IPS-18c (cell line): ENCODE data around the gene ACSF3.
A peak's percentile ranks its signal among the peaks of the same experiment; 100 is the strongest.

Experiments
- H3K4me3 ChIP-seq: 2 replicates; pipeline ENCODE4 v1.7.0; 2013; ENCODE audit warnings: low read depth, mild to moderate bottlenecking, low read length, moderate library complexity; ENCODE audit not compliant: insufficient read depth
- H3K9me3 ChIP-seq: one replicate; pipeline ENCODE4 v1.6.1; 2013; ENCODE audit warnings: mild to moderate bottlenecking, low read length, moderate library complexity; ENCODE audit not compliant: control insufficient read depth, insufficient read depth

ACSF3 gene

GRCh38 chr16:89093602-89094251 is at the start of gene ACSF3:
Gene ACSF3, plus strand, starts transcription at chr16:89093852. Its CDS starts 6,830 bp downstream, at chr16:89100682.
- peak within 1 kb of the TSS; percentile 80 for H3K4me3 ChIP-seq
- H3K9me3 ChIP-seq, result peaks cover 6% of the 10 kb centered on the region

GRCh38 chr16:89044418-89045180 is 49.1 kb upstream of the ACSF3 start:
- H3K9me3 ChIP-seq, result no peaks in the 10 kb centered on the region
- no peak overlapping the region for H3K4me3 ChIP-seq

- Histone ChIP-seq H3K4me3 (no peak overlapping the region), H3K9me3 (no peaks in the 10 kb centered on the region)
These were observed 48.4 kb upstream of the ACSF3 start for GRCh38 chr16:89045181-89045815.

- Histone ChIP-seq H3K9me3 (no peaks in the 10 kb centered on the region), H3K4me3 (no peak overlapping the region)
These were observed 47.8 kb upstream of the ACSF3 start for GRCh38 chr16:89045881-89046280.

- Histone ChIP-seq H3K9me3 (no peaks in the 10 kb centered on the region), H3K4me3 (no peak overlapping the region)
These were observed 47.2 kb upstream of the ACSF3 start for GRCh38 chr16:89046491-89046890.

GRCh38 chr16:89047331-89048089 is 46.1 kb upstream of the ACSF3 start:
- Histone ChIP-seq H3K9me3 (no peaks in the 10 kb centered on the region), H3K4me3 (no peak overlapping the region)

- Histone ChIP-seq H3K4me3 (no peak overlapping the region), H3K9me3 (no peaks in the 10 kb centered on the region)
These were observed 45.4 kb upstream of the ACSF3 start for GRCh38 chr16:89048090-89048725.

- Histone ChIP-seq H3K4me3 (no peak overlapping the region), H3K9me3 (no peaks in the 10 kb centered on the region)
These were observed 44.7 kb upstream of the ACSF3 start for GRCh38 chr16:89048871-89049422.

GRCh38 chr16:89049484-89050118 is 44.1 kb upstream of the ACSF3 start:
- H3K9me3 ChIP-seq, result no peaks in the 10 kb centered on the region

GRCh38 chr16:89050119-89050867 is 43.4 kb upstream of the ACSF3 start:
- Histone ChIP-seq H3K9me3 (no peaks in the 10 kb centered on the region), H3K4me3 (no peak overlapping the region)

More at GRCh38 chr16:89049484-89050118, 44.1 kb upstream of the ACSF3 start:
- H3K4me3 ChIP-seq, result no peak overlapping the region

GRCh38 chr16:89050868-89051311 is 42.8 kb upstream of the ACSF3 start:
- Histone ChIP-seq H3K4me3 (no peak overlapping the region), H3K9me3 (no peaks in the 10 kb centered on the region)

- Histone ChIP-seq H3K4me3 (no peak overlapping the region), H3K9me3 (no peaks in the 10 kb centered on the region)
These were observed 42.0 kb upstream of the ACSF3 start for GRCh38 chr16:89051521-89052166.

- Histone ChIP-seq H3K4me3 (no peak overlapping the region), H3K9me3 (no peaks in the 10 kb centered on the region)
These were observed 41.3 kb upstream of the ACSF3 start for GRCh38 chr16:89052191-89052889.

GRCh38 chr16:89052890-89053724 is 40.5 kb upstream of the ACSF3 start:
- no peaks in the 10 kb centered on the region for H3K9me3 ChIP-seq
- H3K4me3 ChIP-seq, result no peak overlapping the region
